Stimulated activated CD4-positive, alpha-beta T cell treated with anti-CD3 and anti-CD28 coated beads, TNF-alpha, amount 100 ng/mL, for 4 hours (primary cell): Measurements from ENCODE around the gene SYK.

Experiments
- DNase-seq, 3 experiments: peaks; one replicate each; pipeline ENCODE4 v3.0.0-alpha.2; 2020; ENCODE audit warnings: low read depth in 3 of 3

SYK gene

DNA sequence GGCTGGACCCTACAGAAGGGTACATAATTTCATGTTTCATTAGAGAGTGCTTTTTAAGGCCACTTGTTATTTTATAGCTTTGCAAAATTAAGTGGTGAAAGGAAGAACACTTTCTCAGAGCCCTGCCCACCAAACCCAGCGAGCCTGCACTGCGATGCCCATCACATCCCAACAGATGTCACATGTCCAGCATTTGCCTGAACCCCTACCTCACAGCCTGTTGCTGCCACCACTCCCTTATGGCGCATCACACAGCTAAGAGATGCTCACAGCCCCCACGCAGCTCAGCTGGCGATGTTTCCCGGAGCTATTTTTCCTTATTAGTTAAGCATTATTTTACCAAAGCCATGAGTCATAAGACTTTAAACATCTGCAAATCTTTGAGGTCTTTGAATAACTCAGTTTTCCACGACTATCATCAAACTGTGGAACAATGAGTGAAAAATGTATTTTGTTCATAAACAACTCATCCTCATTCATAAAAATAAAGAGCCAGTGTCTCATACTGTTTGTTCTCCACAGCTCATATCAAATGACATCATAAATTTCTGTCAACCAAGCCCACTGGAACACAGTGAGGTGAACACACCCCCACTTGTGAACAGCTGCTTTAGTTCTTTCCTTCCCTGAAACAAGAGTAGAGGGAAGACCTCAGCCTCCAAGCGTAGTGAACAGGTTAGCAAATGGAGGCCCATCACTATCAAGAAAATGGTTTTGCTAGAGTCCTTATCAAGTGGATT lies 104.9 kb downstream of the SYK start:
- DNase-seq = no peak

DNA sequence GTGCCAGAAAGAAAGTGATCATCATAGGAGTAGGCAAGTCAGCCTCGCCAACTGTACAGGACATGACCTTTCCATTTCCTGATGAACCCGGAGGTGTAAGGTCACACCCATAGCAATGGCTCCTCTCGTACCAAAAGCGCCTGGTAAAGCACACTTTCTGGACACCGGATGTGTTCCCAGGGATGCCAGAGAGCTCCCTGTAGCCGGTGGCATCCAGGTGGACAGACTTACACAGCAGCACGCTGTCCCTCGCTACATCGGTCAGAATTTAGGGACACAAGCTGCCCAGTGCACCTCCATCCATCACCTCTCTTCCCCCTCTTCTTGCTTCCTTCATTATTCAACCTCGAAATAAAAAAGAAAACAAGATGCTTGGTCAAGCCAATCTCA lies 105.4 kb downstream of the SYK start:
- DNase-seq = no peak

DNA sequence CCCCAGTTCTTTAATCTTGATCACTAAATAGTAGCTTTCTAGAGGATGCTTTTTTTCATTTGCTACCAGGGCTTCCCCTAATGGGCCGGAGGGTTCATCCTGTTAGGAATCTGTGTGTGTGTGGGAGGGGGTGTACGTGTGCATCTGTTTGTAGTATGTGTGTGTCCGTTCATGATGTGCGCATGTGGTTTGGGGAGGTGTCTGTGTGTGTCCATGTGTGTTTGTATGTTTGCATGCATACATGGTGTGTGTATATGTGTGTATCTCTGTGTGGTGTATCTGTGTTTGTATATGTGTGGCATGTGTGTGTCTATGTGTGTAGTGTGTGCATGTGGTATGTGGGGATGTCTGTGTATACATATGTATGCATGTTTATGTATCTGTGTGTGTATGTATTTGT lies 106.2 kb downstream of the SYK start:
- DNase-seq = no peak

DNA sequence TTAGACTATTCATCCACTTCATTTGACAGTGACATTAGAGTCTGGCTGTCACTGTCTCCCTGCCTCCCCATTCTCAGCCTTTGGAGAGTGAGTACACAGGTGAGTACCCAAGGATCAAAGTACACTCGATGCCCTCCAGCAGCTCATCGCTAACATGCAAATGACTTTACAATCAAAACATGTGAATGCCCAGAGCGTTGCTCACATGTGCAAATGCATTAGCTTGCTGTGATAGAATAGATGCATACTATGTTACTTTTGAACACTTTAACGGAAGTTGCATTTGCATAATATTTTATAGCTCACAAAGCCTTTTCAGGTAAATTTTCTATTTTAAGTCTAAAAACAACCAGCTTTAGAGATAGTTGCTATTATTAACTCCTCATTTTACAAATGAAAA lies 107.6 kb downstream of the SYK start:
- DNase-seq = no peak

DNA sequence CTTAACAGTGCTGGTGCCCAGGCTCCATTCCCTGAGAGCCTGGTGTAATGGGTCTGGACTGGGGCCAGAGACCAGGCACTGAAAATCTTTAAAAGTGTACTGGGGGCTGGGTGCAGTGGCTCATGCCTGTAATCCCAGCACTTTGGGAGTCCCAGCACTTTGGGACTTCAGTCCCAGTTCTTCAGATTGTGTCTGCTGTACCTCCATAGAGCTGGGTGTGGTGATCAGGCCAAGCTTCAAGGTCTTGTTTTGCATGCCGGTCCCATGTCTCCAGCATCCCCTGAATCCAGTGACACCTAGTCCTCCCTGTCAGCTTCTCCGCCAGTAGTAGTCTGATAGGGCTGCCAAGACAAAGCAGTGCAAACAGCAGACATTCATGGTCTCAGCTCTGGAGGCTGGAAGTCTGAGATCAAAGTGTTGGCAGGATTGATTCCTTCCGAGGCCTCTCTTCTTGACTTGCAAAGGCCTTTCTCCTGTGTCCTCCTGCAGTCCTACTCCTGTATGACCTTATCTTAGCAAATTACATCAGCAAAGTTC lies 108.2 kb downstream of the SYK start:
- DNase-seq = no peak

DNA sequence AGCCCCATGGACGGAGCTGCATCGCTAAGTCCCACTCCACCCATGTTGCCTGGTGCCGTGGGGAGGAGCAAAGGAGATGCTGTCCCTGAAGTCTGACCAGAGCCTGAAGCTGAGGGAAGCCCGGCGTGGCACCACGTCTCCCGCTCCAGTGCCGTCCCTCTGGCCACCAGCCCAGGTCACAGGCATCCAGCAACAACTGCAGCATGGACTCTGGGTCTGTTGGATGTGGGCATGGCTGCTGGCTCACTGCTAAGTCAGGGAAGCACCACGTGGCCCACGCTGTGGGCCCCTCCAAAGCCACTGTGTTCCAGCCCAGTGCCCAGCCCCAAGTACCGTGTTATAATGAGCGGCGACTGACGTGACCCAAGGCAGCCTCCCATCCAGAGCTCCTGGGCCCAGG lies 112.6 kb downstream of the SYK start:
- DNase-seq = no peak

DNA sequence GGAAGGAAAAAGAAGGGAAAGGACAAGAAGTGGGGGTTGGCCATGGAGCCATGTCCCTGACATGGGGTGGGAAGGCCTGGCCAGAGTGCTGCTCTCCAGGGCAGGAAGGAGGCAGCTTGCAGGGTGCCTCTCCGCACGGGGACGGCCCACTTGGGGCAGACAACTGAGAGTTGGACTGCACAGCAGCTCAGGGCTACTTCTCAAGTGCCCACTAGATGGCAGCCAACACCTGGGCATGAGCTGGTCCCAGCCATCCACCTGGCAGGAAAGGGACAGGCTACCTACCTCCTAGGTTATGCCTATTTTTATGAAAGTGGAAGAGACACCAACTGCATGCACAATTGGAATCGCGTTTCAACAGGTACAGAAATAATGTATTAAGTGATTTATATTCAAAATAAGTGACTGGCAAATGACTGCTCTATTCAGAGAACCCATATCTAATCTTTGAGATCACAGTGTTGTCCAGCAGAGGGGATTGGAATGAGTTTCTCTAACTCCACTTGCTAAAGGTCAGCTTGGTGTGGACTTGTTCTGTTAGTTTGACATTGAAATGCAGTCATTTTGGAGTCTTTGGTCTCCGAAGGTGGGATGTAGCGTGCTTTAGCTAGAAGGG lies 113.4 kb downstream of the SYK start:
- peak; percentile 50 to 53 (median 52) for DNase-seq

DNA sequence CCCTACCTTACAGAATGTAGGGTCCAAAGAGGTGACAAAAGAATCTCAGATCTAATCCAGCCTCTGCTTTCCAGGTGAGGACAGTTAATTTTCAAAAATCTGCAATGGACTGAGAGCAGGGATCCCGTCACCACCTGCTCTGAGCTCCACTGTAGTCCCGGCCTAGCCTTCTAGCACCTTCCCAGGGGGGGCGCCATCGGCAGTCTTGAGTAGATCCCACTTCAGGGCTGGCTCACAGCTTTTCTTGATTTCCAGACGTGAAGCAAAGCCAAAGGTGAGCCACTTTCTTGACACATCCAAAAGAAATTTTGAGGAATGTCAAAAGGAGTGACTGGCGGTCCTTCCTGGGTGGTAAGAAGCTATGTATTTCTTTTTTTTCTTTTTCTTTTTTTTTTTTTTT lies 114.1 kb downstream of the SYK start:
- DNase-seq = no peak

DNA sequence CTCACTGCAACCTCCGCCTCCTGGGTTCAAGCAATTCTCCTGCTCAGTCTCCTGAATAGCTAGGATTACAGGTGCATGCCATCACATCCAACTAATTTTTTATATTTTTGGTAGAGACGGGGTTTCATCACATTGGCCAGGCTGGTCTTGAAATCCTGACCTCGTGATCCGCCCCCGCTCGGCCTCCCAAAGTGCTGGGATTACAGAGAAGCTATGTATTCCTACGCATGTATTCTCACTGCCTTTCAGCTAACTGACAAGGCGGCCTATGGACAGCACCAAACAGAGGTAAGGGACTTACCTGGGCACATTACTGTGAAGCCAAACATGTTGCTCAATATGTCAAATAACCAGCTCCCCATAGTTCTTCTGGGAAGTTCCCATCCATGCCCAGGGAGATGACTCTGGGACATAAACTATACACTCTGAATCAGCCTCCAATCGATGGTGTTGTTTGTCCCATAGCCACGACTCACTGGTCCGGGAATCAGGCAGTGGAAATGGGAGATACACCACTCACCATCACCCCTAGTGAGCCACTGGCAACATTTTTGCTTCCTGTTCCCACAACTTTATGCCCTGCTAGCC lies 114.6 kb downstream of the SYK start:
- DNase-seq = no peak

DNA sequence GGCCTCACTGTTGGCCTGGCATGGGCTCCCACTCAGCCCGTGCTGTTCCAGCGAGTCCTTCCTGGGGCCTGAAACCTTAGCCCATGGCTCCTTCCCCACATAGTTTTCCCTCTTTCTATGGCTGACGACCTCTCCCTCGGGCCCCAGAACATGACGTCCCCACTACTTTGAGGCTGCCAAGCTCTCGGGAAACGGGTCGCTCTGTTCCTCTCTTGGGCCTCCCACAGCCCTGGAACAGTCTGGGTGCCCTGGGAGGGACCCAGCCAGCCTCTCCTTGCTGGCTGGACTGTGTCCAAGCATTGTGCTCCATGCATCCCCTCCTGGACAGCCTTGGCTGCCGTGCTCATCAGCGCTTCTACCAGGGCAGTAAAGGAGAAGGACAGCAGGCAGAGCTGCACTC lies 118.3 kb downstream of the SYK start:
- DNase-seq = no peak

DNA sequence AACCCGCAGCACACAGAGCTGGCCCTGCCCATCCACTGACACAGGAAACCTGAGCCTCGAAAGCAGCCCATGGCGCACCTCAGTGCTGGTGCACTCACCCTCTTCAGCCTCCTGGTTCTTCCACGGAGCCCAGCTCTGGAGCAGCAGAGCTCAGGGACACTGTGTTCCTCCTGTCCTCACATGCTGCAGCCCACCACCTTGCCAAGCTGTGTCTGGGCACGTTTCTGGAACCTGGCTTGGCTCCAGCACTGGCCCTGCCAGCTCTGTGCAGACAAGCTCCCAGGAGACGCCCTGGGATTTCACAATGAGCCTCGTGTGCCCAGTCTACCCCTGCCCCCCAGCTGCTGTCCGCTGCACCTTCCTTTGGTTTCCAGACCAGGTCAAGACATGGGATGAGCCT lies 119.5 kb downstream of the SYK start:
- no peak for DNase-seq

DNA sequence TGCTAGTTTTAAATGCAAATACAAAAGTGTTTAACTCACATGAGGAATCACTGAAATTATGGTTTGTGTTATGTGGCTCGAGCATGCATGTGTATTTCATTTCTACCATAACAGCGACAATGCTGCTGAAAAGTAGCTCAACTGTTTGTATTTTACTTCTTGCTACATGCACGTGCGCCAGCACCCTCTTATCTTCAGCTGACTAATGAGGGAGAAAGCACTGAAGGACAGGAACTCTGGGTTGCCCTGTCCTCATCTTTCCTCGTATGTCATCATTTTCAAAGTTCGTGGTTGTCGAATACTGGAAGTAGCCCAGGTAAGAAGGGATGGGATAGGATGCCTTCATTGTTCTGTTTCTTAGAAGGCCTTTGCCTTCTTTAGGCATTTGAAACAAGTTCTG lies 120.3 kb downstream of the SYK start:
- DNase-seq = no peak

DNA sequence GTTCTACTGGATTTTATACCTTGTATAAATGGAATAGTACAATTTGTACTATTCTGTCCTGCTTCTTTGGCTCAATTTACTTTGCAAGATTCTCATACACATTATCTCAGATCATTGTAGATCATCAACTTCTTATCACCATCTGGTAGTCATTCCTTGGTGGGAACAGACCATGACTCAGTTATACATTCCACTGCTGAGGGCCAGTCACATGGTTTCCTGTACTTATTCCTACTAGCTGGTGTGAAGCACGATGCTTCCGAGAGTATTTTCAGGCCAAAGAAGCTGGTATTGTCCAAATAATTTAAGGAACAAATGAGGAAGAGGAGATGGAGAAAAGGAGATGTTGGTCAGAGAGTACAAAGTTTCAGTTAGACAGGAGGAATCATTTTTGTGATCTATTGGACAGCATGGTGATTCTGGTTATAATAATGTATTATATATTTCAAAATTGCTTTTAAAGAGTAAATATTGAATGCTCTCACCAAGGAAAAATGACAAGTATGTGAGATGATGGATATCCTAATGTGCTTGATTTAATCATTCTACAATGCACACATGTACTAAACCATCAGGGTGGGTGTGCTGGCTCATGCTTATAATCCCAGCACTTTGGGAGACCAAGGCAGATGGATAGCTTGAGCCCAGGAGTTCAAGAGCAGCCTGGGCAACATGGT lies 124.1 kb downstream of the SYK start:
- no peak for DNase-seq

DNA sequence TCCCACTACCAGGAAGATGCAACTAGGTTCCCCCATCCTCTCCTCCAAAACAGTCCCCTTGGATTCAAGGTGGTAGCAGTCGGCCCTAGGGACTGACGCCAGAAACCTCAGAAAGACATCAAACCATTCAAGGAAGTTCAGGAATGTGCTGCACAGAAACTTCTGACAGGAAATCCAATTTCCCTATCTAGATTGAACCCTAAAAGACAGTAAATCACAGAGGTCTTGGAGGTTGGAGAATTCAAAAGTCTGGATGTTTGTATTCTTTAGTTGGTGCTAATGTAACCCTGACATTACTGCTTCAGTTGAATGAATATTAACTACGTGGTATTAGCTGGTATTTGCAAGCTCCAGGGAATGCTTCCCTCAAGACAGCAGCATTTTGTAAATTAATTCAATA lies 125.3 kb downstream of the SYK start:
- DNase-seq = no peak

DNA sequence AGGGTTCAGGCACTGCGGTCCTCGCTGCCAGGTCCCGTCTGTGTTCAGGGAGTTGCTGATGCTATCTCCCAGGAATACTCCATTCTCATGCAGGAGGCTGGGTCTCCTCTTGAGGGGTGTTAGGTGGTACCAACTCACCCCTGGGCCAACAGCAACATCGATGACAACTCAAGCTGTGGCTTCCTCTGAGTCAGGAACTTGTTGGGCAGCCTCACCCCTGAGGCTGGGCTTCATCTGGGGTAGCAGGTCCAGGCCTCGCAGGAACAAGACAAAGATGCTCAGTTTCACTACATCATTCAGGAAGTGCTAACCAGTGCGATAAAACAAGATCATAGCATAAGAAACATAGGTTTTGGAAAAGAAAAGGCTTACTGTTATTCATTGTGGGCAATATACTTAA lies 125.9 kb downstream of the SYK start:
- DNase-seq = no peak

DNA sequence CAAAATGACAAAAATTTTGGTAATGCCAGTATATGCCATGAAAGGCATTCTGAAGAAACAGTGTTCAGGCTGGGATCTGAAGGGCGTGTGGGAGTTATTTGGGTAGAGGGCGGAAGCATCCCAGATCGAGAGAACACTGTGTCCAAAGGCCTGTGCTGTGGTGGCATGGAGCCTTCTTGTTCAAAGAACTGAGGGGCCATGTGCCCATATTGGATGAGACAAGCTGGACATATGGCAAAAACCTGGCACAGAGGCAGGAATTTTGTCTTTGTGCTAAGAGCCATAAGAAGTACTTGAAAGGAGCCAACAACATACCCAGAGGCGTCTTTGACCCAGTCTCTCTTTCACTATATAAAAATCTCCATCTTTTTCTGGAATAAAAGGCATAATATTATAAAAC lies 128.0 kb downstream of the SYK start:
- DNase-seq = no peak

DNA sequence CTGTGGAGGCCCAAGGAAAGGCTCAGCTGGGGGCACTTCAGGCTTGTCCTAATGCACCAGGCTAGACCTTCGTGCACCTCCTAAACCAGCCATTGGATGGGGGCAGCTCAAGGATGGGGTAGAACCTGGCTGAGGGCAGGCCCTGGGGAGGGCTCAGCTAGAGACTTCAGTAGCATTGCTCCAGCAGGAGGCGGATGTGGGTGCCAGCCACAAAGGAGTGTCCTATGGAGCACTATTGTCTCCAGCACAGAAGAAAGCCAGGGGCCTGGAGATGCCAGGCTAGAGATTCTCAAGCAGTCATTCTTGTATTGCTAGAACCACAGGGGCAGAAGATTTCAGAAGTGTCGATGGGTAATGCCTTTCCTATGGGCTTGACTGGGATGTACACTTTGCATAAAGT lies 131.8 kb downstream of the SYK start:
- no peak for DNase-seq

DNA sequence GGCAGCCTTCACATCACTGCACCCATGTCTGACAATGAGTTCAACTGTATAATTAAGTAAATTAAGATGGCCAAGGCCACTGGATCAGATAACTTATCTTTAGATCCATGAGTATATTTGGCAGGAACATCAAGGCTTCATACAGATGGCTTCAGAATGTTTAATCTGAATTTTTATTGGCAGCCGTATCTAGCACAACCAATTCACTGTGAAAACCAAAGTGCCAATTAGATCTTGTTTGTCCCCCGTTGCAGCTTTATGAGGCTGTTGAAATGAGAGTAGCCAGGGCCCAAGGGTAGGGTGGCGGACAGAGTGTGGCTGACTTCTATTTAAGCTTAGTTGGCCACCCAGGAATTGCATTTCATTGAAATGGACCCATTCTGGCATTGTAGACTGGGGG lies 137.7 kb downstream of the SYK start:
- no peak for DNase-seq

DNA sequence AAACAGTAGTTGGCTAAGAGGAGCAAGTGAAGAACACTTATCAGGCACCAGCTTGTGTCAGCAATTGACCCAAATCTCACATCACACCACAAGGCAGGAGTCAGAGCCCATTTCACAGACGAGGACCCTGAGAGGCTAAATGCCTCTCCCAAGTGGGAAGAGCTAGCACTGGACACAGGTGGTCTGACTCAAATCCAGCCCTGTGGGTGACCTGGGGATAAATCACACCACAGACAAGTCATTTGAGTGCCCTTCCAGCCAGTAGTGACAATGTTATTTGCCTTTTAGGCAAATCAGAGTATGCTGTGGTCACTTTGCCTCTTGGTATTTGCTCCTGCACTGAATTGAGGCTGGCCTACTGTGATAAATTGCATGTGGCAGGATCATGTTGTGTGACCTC lies 138.7 kb downstream of the SYK start:
- DNase-seq = no peak

DNA sequence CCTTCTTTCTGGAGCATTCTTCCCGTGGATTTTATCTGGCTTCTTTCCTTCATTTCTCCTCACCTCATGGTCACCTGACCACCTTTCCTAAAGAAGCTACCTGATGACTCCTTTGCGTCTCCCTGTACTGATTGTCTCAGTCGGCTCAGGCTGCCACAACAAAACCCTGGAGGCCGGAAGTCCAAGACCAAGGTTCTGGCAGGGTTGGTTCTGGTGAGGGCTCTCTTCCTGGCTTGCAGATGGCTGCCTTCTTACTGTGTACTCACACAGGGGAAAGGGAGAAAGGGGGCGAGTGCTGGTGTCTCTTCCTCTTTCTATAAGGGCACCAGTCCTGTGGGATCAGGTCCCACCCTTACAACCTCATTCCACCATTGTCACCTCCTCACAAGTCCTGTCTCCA lies 140.0 kb downstream of the SYK start:
- no peak for DNase-seq

DNA sequence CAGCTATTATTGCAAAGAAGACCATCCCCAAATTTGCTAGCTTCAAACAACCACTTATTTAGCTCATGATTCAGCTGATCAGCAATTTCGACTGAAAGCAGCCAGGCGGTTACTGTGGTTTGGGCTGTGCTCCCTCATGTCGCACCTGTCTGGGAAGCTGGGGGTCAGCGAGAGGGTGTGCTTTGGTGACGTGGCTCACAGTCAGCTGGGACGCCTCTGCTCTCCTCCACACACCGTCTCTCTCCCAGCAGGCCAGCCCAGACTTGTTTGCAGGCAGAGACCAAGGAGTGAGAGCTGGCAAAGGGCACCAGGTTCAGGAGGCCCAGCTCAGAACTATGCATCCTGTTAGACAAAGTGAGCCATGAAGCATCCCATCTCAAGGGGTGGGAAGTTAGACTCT lies 140.9 kb downstream of the SYK start:
- DNase-seq = no peak

DNA sequence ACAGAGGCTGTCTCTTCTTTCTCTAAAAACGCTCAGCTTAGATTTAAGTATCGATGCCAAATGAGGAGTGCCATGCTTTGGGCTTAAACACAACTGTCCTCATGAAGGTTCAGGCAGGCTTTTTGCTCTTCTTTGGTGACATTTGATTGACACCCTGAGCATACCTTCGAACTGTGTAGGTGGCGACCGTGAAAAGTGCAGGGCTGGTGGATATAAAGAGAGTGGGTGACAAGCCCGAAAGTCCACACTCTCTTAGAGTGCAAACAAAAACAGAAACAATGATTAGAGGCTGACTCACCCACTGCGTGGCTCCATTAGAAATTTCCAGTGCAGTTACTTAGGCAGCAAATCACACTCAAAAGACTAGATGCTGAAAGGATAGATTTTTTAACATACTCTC lies 141.7 kb downstream of the SYK start:
- DNase-seq = no peak

DNA sequence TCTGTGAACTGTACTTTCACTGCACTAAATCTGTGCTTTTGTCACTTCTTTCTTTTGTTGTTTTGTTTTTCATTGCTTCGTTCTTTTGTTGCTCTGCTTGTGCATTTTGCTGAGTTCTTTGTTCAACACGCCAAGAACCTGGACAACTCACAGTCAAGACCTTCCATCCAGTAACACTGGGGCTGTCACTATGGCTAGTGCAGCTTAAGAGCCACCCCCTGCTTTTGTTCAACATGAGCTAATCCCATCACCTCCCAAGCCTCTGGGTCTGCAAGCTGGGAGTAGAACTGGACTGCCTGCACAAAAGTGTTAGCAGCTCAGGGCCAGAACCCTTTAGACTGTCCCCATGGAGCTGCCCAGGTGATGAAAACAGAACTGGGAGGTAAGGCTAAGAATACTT lies 143.7 kb downstream of the SYK start:
- no peak for DNase-seq
